Measurements from ENCODE around the gene NAGA.
"Not testable (repeated sequence)": the region's sequence is repeated elsewhere in the genome, so short reads cannot be mapped to it uniquely, and the experiment has no call there.

NAGA gene

GRCh38 chr22:42074846-42075676 is 4.4 kb upstream of the NAGA start:
- DNase-seq, result no peak

- DNase-seq, result no peak
Observed at GRCh38 chr22:42074132-42074811, 3.7 kb upstream of the NAGA start, which contains the start of gene PHETA2. Gene PHETA2, plus strand, starts transcription at chr22:42074248. Its CDS starts 3,046 bp downstream, at chr22:42077294.

GRCh38 chr22:42073621-42074041 is 3.0 kb upstream of the NAGA start:
- DNase-seq, result no peak

- DNase-seq, result no peak
Observed at GRCh38 chr22:42072606-42073330, 2.2 kb upstream of the NAGA start.

- not testable (repeated sequence) for DNase-seq
Observed at GRCh38 chr22:42071508-42071907, 896 bp upstream of the NAGA start.

- no peak for DNase-seq
Observed at GRCh38 chr22:42069801-42070516, 653 bp downstream of the NAGA start.

GRCh38 chr22:42068291-42068690 is 2.3 kb downstream of the NAGA start:
- no peak for DNase-seq

- DNase-seq, result no peak
Observed at GRCh38 chr22:42067671-42068251, 2.9 kb downstream of the NAGA start.

GRCh38 chr22:42066937-42067336 is 3.7 kb downstream of the NAGA start:
- DNase-seq, result no peak

GRCh38 chr22:42066126-42066761 is 4.4 kb downstream of the NAGA start:
- no peak for DNase-seq

GRCh38 chr22:42065438-42066125 is 5.0 kb downstream of the NAGA start:
- DNase-seq, result no peak

- DNase-seq, result no peak
Observed at GRCh38 chr22:42064629-42065028, 6.0 kb downstream of the NAGA start.

- DNase-seq, result no peak
Observed at GRCh38 chr22:42062506-42063170, 8.0 kb downstream of the NAGA start.

GRCh38 chr22:42061041-42061440 is 9.6 kb downstream of the NAGA start:
- DNase-seq, result no peak

- DNase-seq, result no peak
Observed at GRCh38 chr22:42060489-42060888, 10.1 kb downstream of the NAGA start.

- no peak for DNase-seq
Observed at GRCh38 chr22:42056757-42057511, 13.7 kb downstream of the NAGA start.

- DNase-seq, result no peak
Observed at GRCh38 chr22:42052765-42053164, 17.8 kb downstream of the NAGA start.

GRCh38 chr22:42050641-42051180 is 19.9 kb downstream of the NAGA start:
- DNase-seq, result no peak

GRCh38 chr22:42041784-42042183 is 28.8 kb downstream of the NAGA start:
- DNase-seq, result no peak

- no peak for DNase-seq
Observed at GRCh38 chr22:42039271-42039670, 31.3 kb downstream of the NAGA start.
